Measurements from ENCODE around the gene SENP1.

Gene SENP1

DNA sequence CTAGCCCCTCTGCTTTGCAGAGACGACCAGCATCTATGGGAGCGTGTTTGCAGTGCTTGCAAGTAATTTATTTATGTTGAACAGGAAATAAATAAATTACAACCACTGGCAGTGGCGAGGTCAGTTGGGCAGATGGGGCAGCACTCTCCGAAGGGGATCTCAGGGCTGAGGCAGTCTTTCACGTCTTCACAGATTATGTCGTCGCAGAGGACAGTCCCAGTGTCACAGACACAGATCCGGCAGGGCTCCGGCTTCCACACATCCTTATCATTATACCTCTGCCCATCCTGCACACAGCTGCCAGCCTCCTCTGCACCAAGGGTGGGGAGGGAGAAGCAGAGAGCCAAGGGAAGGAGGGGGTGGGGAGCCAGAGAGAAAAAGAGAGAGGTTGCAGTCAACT lies 106.1 kb downstream of the SENP1 start:
- DNase-seq (ENCODE audit: low read depth): no peak

DNA sequence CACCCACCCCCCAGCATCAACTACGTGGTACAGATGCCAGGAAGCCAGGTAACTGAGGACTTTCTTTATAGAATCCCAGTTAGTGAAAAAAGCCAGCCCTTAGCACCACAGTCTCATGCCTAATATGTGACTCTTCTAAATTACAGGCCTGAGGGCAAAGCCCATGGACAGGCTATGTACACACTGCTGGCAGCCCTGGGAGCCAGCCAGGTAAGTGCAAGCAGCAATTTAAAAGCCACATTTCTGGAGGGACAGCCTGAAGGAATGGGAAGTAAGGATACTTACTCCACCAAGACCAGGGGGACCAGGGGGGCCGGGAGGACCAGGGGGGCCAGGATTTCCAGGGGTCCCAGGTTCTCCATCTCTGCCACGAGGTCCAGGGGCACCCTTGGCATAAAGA lies 108.6 kb downstream of the SENP1 start:
- no peak for DNase-seq (ENCODE audit: low read depth)

DNA sequence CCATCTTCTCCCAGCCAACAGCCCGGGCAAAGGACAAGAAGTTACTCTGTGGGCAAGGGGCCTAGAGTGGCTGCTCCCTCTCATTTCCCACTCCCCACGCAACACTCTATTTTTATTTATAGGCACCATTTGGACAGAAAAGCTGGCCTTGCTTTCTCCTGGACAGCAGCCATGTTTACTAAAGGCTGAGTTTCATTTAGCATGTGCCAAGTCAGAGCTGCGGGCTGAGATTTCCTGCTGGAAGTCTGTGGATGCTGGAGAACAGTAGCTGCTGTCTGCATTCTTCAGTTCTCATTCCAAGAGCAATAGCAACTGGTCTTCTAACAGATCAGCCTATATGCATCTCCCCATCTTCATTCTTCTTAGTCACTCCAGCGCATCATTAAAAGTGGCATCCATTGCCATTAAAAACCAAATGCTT lies 109.9 kb downstream of the SENP1 start:
- DNase-seq (ENCODE audit: low read depth): no peak

DNA sequence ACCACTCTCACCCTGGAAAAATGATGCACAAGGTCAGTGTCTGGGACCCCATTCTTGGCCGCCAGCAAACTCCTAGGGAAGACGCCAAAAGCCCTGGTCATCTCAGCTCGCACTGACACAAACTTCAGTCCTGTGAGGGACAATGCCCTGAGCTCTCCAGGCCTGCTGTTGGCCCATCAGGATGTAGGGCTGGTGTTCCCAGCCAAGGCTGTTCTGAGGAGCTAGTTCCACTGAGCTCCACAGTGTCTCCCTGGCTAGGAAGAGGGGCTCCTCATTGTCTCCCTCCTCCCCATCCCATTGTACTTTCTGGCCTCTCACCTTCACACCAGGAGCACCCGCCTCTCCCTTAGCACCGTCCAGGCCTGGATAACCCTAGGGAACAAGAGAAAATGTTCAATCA lies 112.4 kb downstream of the SENP1 start:
- DNase-seq (ENCODE audit: low read depth): no peak

Measured in stimulated activated CD8-positive, alpha-beta memory T cell treated with anti-CD3 and anti-CD28 coated beads, Interleukin-7, amount 100 ng/mL, for 24 hours (primary cell).